Coronary artery (tissue), 2 donors: ENCODE results near the gene ZNF440.
"Not testable (repeated sequence)": the region's sequence is repeated elsewhere in the genome, so short reads cannot be mapped to it uniquely, and the experiment has no call there.

Source experiments
- DNase-seq: peaks from one replicate; pipeline ENCODE4 v3.0.0-alpha.2; 2017; ENCODE audit warnings: low spot score
- H3K27ac ChIP-seq, 2 donors: fragments of 200-600 bp; sonication (generic); one replicate each; pipeline ENCODE4 v1.5.1; 2016 to 2019
- H3K4me3 ChIP-seq: fragments of 200-600 bp; sonication (generic); 2 replicates; pipeline ENCODE4 v1.5.1; 2016; ENCODE audit warnings: mild to moderate bottlenecking, moderate library complexity
- CTCF ChIP-seq: fragments of 200-600 bp; sonication (generic); IDR thresholded peaks from one replicate; pipeline ENCODE4 v1.5.1; 2019; ENCODE audit warnings: antibody characterized with exemption

Gene ZNF440

GRCh38 chr19:11814029-11814699 lies at the start of gene ZNF440:
Gene ZNF440 (plus strand): TSS chr19:11814273. CDS start chr19:11814448, 175 bp downstream.
- peak within 1 kb of the TSS; percentile 96 for H3K4me3 ChIP-seq
- peak within 1 kb of the TSS; percentile 81 to 95 for H3K27ac ChIP-seq
- no peak for TF ChIP-seq CTCF
- DNase-seq = peak; percentile 98

GRCh38 chr19:11766597-11767591 lies 47.2 kb upstream of the ZNF440 start, which contains the start of gene ZNF441:
Gene ZNF441 (plus strand): TSS chr19:11767000. CDS start chr19:11767194, 194 bp downstream.
- peak within 1 kb of the TSS; percentile 96 to 98 for H3K27ac ChIP-seq
- H3K4me3 ChIP-seq = peak within 1 kb of the TSS; percentile 98
- DNase-seq = peak; percentile 97
- no peak for TF ChIP-seq CTCF

GRCh38 chr19:11767633-11768133 lies 46.4 kb upstream of the ZNF440 start:
- DNase-seq = no peak
- Histone ChIP-seq H3K4me3 (peak overlapping the region; percentile 98), H3K27ac (peak overlapping the region; percentile 96 to 98)
- TF ChIP-seq CTCF = no peak

- no peak for DNase-seq
- H3K4me3 ChIP-seq = no peak overlapping the region
- no peak overlapping the region for H3K27ac ChIP-seq
- no peak for TF ChIP-seq CTCF
These were observed 44.1 kb upstream of the ZNF440 start for GRCh38 chr19:11769995-11770394.

GRCh38 chr19:11771520-11771919 lies 42.6 kb upstream of the ZNF440 start:
- not testable (repeated sequence) for DNase-seq, H3K27ac ChIP-seq, H3K4me3 ChIP-seq

GRCh38 chr19:11776669-11777068 lies 37.4 kb upstream of the ZNF440 start:
- H3K4me3 ChIP-seq, H3K27ac ChIP-seq, DNase-seq: not testable (repeated sequence)

- TF ChIP-seq CTCF = no peak
- no peak overlapping the region for H3K27ac ChIP-seq
- DNase-seq = no peak
- peak overlapping the region; percentile 1 for H3K4me3 ChIP-seq
These were observed 33.5 kb upstream of the ZNF440 start for GRCh38 chr19:11780431-11781020.
